HG03135 (cell line): ENCODE measurements around the gene NOL8.

Source experiments
- ATAC-seq: cut with Tn5 transposase; IDR thresholded peaks from one replicate; pipeline ENCODE4 v1.9.1; 2021; ENCODE audit warnings: mild to moderate bottlenecking, moderate library complexity; ENCODE audit not compliant: unreplicated experiment

NOL8 gene

GRCh38 chr9:92270511-92270910 is 54.6 kb downstream of the NOL8 start:
- no peak for ATAC-seq

- no peak for ATAC-seq
Observed at GRCh38 chr9:92266486-92266885, 58.7 kb downstream of the NOL8 start.

DNA sequence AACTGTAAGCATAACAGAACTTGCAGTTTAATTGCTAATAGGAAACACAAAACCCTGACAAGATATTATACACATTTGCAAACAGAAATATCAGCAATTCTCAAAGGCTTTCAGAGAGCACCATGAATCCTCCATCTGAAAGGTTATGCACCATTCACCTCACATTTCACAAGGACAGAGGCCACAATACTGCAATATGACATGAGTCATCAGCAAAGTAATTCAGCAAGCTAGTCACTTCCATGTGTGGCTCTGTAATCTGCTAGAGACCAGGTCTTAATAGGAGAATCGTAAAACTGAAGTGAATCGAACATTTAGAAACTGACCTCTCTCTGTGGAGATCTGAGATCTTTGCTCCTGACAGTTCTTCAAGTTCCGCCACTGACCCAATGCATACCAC is 60.0 kb downstream of the NOL8 start:
- no peak for ATAC-seq

GRCh38 chr9:92263131-92263530 is 62.0 kb downstream of the NOL8 start:
- ATAC-seq: no peak

GRCh38 chr9:92257327-92257726 is 67.8 kb downstream of the NOL8 start:
- ATAC-seq: no peak

- ATAC-seq: no peak
Observed at GRCh38 chr9:92254381-92255337, 70.5 kb downstream of the NOL8 start.

DNA sequence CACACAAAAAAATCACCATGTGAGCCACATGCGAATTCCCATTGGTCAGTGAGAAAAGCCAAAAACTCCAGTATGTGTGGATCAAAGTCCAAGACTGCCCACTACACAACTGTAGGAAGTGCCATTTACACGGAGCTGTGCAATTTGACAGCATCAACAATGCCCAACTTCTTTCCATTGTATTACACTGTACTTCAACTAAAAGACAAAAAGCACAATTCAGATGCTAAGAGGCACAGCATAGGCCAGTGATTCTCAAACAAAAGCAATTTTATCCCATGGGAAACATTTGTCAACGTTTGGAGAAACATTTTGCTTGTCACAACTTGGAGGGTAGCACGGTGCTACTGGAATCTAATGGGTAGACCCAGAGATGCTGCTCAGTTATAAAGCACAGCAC is 71.5 kb downstream of the NOL8 start:
- no peak for ATAC-seq

DNA sequence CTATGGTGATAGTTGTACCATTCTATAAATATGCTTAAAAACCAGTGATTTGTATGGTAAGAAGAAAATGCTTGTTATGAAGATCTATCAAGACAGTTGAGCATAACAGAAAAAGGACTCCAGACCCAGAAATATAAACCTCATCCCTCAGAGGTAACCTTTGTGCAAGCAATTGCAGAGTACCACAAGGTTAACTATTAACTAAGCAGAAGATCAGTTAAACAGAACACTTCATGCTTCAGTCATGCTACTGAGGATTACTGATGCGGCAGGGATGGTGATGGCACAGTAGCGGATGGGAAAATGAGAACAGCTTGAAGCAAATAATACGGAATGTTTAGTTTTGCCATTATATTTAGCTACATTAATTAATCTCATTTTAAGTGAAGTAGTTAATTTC is 77.2 kb downstream of the NOL8 start:
- no peak for ATAC-seq
